T-helper 1 cell treated with Interleukin-12 subunit alpha and Interleukin-12 subunit beta and Interleukin-4 antibody, amounts not matched to agents 30 μg/mL and 1 μg/mL, for 36 hours (primary cell): ENCODE measurements around the gene CHCHD1.
"Not testable (repeated sequence)": the region's sequence is repeated elsewhere in the genome, so short reads cannot be mapped to it uniquely, and the experiment has no call there.

Source experiments
- H3K27ac Mint-ChIP-seq: one replicate; pipeline ENCODE4 v1.8.0; 2021; ENCODE audit warnings: mild to moderate bottlenecking, mixed read lengths
- H3K27me3 Mint-ChIP-seq: one replicate; pipeline ENCODE4 v1.8.0; 2021; ENCODE audit warnings: low read depth, mixed read lengths
- H3K36me3 Mint-ChIP-seq: one replicate; pipeline ENCODE4 v1.8.0; 2021; ENCODE audit warnings: low read depth, mixed read lengths
- H3K4me1 Mint-ChIP-seq: one replicate; pipeline ENCODE4 v1.8.0; 2021; ENCODE audit warnings: low read depth, mixed read lengths
- H3K4me3 Mint-ChIP-seq: one replicate; pipeline ENCODE4 v1.8.0; 2021; ENCODE audit warnings: mild to moderate bottlenecking, moderate library complexity, mixed read lengths
- H3K9me3 Mint-ChIP-seq: one replicate; pipeline ENCODE4 v1.8.0; 2021; ENCODE audit warnings: mixed read lengths

The CHCHD1 gene

GRCh38 chr10:73779539-73780197 lies 2.2 kb upstream of the CHCHD1 start:
- Mint-ChIP-seq H3K27me3 (no peaks in the 10 kb centered on the region), H3K9me3 (no peaks in the 10 kb centered on the region), H3K4me1 (peaks cover 45% of the 10 kb centered on the region), H3K4me3 (peak overlapping the region; percentile 43), H3K27ac (peak overlapping the region; percentile 27), H3K36me3 (peaks cover 35% of the 10 kb centered on the region)

DNA sequence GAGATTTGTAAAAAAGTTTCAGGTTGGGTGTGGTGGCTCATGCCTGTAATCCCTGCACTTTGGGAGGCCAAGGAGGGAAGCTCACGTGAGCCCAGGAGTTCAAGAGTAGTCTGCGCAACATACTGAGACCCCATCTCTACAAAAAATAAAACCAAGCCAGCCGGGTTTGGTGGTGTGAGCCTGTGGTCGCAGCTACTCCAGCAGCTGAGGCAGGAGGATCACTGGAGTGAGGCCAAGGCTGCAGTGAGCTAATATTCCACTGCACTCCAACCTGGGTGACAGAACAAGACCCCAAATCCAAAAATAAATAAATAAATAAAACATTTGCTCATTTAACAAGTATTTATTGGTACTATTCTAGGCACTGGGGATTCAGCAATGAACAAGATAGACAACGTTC lies 1.5 kb upstream of the CHCHD1 start:
- H3K27ac Mint-ChIP-seq, result peak overlapping the region; percentile 60
- H3K4me3 Mint-ChIP-seq, result peak overlapping the region; percentile 100
- H3K27me3 Mint-ChIP-seq, result no peaks in the 10 kb centered on the region
- no peaks in the 10 kb centered on the region for H3K9me3 Mint-ChIP-seq
- H3K36me3 Mint-ChIP-seq, result peaks cover 33% of the 10 kb centered on the region
- peaks cover 43% of the 10 kb centered on the region for H3K4me1 Mint-ChIP-seq

- Mint-ChIP-seq H3K4me3 (peak overlapping the region; percentile 100), H3K27ac (peak overlapping the region; percentile 100), H3K36me3 (peaks cover 27% of the 10 kb centered on the region), H3K27me3 (no peaks in the 10 kb centered on the region), H3K4me1 (peaks cover 39% of the 10 kb centered on the region), H3K9me3 (no peaks in the 10 kb centered on the region)
Observed at GRCh38 chr10:73780966-73781365, 882 bp upstream of the CHCHD1 start.

- Mint-ChIP-seq H3K9me3 (no peaks in the 10 kb centered on the region), H3K4me3 (peak overlapping the region; percentile 100), H3K27ac (peak overlapping the region; percentile 100), H3K36me3 (peaks cover 29% of the 10 kb centered on the region), H3K4me1 (peaks cover 45% of the 10 kb centered on the region), H3K27me3 (no peaks in the 10 kb centered on the region)
Observed at GRCh38 chr10:73781548-73781878, 335 bp upstream of the CHCHD1 start.

DNA sequence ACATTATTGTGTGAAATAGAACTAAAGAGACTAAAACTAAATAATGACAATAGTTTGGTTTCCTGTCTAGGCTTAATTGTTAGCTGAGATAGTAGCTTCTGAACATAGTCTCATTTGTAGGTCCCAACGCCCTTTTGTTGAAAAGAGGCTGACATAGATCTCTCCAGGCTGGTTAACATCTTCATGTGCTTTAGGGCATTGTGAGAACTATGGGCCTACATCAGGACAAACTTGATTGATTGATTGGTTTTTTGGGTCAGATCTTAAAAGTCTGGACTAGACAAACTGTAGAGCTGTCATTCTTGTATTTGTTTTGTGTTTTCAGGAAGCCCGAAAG lies 869 bp downstream of the CHCHD1 start:
- Mint-ChIP-seq H3K4me3 (peak overlapping the region; percentile 100), H3K36me3 (peaks cover 25% of the 10 kb centered on the region), H3K27ac (peak overlapping the region; percentile 100), H3K9me3 (no peaks in the 10 kb centered on the region), H3K4me1 (peaks cover 44% of the 10 kb centered on the region), H3K27me3 (no peaks in the 10 kb centered on the region)

- Mint-ChIP-seq H3K4me1 (peaks cover 40% of the 10 kb centered on the region), H3K36me3 (peaks cover 22% of the 10 kb centered on the region), H3K27ac (peak within 1 kb of the TSS; percentile 98), H3K9me3 (no peaks in the 10 kb centered on the region), H3K4me3 (peak within 1 kb of the TSS; percentile 93), H3K27me3 (no peaks in the 10 kb centered on the region)
Observed at GRCh38 chr10:73785211-73785720, 3.4 kb downstream of the CHCHD1 start, which contains the start of gene ZSWIM8. Gene ZSWIM8, plus strand, starts transcription at chr10:73785606. Its CDS starts 273 bp downstream, at chr10:73785879.

DNA sequence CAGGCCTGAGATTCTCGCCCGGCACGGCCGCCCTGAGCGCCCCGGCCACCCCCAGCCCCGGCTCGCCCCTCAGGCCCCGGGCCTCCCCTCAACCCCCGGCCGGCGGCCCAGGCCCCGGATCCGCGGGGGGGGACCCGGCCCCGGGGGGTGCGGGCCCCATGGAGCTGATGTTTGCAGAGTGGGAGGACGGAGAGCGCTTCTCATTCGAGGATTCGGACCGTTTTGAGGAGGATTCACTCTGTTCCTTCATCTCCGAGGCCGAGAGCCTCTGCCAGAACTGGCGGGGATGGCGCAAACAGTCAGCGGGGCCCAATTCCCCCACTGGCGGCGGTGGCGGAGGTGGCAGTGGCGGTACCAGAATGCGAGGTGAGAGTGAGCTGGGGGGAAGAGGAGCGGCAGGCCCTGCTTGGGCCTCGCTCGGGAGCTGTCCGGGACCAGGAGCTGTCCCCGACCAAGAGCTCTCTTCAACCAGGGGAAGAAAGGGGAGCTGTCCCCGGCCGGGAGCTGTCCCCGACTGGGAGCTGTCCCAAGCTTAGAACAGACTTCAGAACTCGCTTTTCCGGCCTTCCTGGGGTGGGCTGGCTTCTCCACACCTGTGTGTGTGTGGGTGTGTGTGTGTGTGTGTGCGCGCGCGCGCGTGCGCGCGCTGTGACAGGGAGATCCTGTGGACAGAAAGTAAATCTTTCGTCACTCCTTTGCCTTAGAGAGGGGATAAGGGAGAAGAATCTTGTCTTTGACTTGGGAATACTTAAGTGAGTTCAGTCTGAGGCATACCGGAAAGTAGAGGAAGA lies 4.1 kb downstream of the CHCHD1 start:
- H3K36me3 Mint-ChIP-seq, result peaks cover 23% of the 10 kb centered on the region
- H3K27me3 Mint-ChIP-seq, result no peaks in the 10 kb centered on the region
- peaks cover 35% of the 10 kb centered on the region for H3K4me1 Mint-ChIP-seq
- H3K9me3 Mint-ChIP-seq, result no peaks in the 10 kb centered on the region
- peak overlapping the region; percentile 93 for H3K4me3 Mint-ChIP-seq
- peak overlapping the region; percentile 98 for H3K27ac Mint-ChIP-seq

DNA sequence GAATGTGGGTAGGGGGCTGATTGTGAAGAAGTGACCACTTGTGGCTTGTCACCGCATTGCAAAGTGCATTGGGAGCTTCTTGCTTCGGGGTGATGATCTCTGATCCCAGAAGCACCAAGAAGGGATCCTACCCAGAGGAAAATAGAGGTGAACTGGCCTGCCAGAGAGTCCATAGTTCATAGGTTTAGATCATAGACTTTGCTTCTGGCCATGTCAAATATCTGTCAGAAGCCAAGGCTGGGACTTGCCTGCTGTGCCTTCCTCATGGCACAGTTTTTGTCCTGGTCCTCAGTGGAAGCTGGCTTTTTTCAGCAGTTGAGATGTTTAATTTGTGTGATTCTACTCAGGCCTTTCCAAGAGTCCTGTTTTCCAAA lies 4.7 kb downstream of the CHCHD1 start:
- H3K36me3 Mint-ChIP-seq, result peaks cover 28% of the 10 kb centered on the region
- H3K9me3 Mint-ChIP-seq, result no peaks in the 10 kb centered on the region

GRCh38 chr10:73787031-73787800 lies 5.4 kb downstream of the CHCHD1 start:
- not testable (repeated sequence) for H3K27me3 Mint-ChIP-seq, H3K9me3 Mint-ChIP-seq, H3K27ac Mint-ChIP-seq
- Mint-ChIP-seq H3K4me3 (peak overlapping the region; percentile 58), H3K4me1 (peaks cover 30% of the 10 kb centered on the region), H3K36me3 (peaks cover 27% of the 10 kb centered on the region)

More for the DNA sequence above, 4.7 kb downstream of the CHCHD1 start:
- H3K27ac Mint-ChIP-seq, result peak overlapping the region; percentile 86
- H3K4me3 Mint-ChIP-seq, result peak overlapping the region; percentile 90
- H3K27me3 Mint-ChIP-seq, result no peaks in the 10 kb centered on the region
- peaks cover 34% of the 10 kb centered on the region for H3K4me1 Mint-ChIP-seq

- Mint-ChIP-seq H3K4me1 (peaks cover 22% of the 10 kb centered on the region), H3K9me3 (no peaks in the 10 kb centered on the region), H3K27ac (no peak overlapping the region), H3K36me3 (peaks cover 35% of the 10 kb centered on the region), H3K27me3 (no peaks in the 10 kb centered on the region), H3K4me3 (no peak overlapping the region)
Observed at GRCh38 chr10:73788864-73789658, 7.2 kb downstream of the CHCHD1 start.

DNA sequence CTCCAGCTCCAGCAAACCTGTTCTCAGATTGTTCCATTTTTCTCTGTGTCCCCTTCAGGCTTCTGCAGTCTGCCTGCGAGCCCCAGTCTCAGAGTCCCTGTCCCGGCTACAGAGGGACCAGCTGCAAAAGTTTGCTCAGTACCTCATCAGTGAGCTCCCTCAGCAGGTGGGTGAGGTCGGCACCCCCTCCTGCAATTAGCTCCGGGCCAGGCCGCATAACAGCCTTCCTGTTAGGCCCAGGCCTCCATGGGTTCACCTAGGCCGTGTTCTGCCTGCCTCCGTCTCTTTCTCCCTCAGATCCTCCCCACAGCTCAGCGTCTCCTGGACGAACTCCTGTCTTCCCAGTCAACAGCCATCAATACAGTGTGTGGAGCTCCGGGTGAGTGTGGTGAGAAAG lies 7.8 kb downstream of the CHCHD1 start:
- H3K27me3 Mint-ChIP-seq, result no peaks in the 10 kb centered on the region
- no peak overlapping the region for H3K27ac Mint-ChIP-seq
- H3K36me3 Mint-ChIP-seq, result peaks cover 41% of the 10 kb centered on the region
- H3K4me1 Mint-ChIP-seq, result peaks cover 22% of the 10 kb centered on the region
- H3K4me3 Mint-ChIP-seq, result no peak overlapping the region
- H3K9me3 Mint-ChIP-seq, result no peaks in the 10 kb centered on the region

DNA sequence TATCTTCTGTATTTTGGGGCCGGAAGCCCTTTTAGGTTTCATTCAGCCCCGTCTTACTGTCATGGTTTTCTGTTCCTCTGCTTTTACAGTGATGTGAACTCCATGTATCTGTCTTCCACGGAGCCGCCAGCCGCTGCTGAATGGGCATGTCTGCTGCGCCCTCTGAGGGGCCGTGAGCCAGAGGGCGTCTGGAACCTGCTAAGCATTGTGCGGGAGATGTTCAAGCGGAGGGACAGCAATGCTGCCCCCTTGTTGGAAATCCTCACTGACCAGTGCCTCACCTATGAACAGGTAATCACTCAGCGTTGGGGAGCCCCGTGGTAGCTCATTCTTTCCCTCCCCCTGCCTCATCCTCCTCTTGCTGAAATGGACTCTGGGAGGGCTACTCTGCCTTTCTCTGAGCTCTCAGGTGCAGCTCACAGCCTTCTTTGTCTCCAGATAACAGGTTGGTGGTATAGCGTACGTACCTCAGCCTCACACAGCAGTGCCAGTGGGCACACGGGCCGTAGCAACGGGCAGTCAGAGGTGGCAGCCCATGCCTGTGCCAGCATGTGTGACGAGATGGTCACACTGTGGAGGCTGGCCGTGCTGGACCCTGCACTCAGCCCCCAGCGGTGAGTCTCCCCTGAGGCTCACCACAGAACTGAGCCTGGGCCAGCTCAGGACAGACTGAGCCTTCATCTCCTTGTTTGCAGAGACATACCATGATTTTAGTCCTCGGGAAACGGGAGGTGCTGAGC lies 9.2 kb downstream of the CHCHD1 start:
- Mint-ChIP-seq H3K4me3 (no peak overlapping the region), H3K27ac (no peak overlapping the region), H3K36me3 (peaks cover 46% of the 10 kb centered on the region), H3K4me1 (peaks cover 16% of the 10 kb centered on the region), H3K27me3 (no peaks in the 10 kb centered on the region), H3K9me3 (no peaks in the 10 kb centered on the region)

- no peaks in the 10 kb centered on the region for H3K27me3 Mint-ChIP-seq
Observed at GRCh38 chr10:73791871-73792400, 10.1 kb downstream of the CHCHD1 start.

More at GRCh38 chr10:73791871-73792400, 10.1 kb downstream of the CHCHD1 start:
- Mint-ChIP-seq H3K36me3 (peaks cover 48% of the 10 kb centered on the region), H3K27ac (no peak overlapping the region), H3K4me1 (peaks cover 9% of the 10 kb centered on the region), H3K4me3 (no peak overlapping the region), H3K9me3 (no peaks in the 10 kb centered on the region)
